AG10803 (cell line): ENCODE results near the gene GPR12.

Experiments used
- DNase-seq: peaks from one replicate; pipeline ENCODE4 v3.0.0; 2010; ENCODE audit warnings: low read depth
- H3K4me3 ChIP-seq: 2 replicates; pipeline ENCODE4 v1.5.1; 2011; ENCODE audit warnings: mild to moderate bottlenecking, low read length, control low read depth
- TF ChIP-seq, protein P1 (sequence below): conservative IDR thresholded peaks from 2 replicates; pipeline ENCODE4 v1.5.1; 2011; ENCODE audit warnings: mild to moderate bottlenecking, low read length, control low read depth, inconsistent platforms

GPR12 gene, protein sequence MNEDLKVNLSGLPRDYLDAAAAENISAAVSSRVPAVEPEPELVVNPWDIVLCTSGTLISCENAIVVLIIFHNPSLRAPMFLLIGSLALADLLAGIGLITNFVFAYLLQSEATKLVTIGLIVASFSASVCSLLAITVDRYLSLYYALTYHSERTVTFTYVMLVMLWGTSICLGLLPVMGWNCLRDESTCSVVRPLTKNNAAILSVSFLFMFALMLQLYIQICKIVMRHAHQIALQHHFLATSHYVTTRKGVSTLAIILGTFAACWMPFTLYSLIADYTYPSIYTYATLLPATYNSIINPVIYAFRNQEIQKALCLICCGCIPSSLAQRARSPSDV

DNA sequence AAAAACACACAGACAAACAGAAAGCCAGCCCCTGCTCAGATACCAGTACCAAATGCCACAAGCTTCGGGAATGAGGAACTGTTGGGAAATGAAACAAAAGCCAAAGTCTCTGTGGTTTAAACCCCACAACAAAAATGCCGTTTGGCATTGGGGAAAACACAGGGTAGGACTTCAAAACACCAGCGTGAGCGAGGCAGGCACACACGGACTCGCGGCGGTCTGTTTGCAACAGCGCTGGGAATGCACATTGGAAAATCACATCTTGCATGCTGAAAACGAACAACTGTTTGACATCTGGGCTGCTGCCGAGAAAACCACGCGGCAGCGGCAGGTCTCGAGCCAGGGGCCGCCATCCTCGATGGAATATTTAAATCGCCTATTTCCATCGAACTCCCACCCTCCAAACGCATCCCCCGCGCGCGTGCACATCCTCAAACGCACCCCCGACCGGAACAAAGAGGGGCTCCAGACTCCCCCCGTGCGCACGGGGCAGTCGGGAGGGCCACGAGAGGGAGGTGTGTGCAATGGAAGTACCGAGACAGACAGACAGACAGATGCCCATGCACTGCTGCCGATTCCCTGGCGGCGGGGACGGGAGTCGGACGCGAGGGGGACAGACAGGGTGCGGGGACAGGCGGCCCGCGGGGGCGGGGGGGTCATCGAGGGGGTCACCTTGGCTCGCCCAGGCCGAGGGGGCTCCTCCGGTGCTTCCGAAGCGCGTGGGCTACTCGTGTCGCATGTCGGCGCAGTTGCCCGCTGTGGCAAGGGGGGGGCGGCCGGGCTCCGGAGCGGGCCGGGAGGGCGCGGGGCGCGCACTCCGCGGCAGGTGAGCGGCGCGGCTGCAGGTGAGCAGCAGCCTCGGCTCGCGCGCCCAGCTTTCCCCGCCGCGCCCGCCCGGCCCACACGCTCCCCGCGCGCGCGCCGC, at the start of gene GPR12:
GPR12 (minus strand) TSS at position 880 of the 925 bp plus-strand sequence. CDS start 959 bp downstream, outside the sequence.
- TF ChIP-seq, protein P1, sequence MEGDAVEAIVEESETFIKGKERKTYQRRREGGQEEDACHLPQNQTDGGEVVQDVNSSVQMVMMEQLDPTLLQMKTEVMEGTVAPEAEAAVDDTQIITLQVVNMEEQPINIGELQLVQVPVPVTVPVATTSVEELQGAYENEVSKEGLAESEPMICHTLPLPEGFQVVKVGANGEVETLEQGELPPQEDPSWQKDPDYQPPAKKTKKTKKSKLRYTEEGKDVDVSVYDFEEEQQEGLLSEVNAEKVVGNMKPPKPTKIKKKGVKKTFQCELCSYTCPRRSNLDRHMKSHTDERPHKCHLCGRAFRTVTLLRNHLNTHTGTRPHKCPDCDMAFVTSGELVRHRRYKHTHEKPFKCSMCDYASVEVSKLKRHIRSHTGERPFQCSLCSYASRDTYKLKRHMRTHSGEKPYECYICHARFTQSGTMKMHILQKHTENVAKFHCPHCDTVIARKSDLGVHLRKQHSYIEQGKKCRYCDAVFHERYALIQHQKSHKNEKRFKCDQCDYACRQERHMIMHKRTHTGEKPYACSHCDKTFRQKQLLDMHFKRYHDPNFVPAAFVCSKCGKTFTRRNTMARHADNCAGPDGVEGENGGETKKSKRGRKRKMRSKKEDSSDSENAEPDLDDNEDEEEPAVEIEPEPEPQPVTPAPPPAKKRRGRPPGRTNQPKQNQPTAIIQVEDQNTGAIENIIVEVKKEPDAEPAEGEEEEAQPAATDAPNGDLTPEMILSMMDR = no peak
- peak within 1 kb of the TSS; percentile 30 for H3K4me3 ChIP-seq

DNA sequence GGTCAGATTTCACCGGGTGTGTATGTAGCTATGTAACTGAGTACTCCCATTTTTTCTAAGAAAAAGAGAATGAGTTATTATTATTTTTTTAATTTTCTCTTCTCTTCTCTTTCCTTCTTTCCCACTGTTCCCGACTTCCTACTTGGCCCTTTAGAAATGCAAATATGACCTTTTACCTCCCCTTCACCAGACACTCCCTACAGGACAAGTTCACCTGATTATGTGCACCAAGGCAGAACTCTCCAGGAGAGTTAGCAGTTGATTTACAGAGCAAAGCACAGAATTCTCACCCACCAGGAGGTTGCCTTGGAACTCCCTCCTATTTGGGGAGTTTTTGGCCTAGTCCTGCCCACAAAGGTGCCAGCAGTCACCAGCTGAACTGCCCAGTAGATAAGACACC, 49.5 kb upstream of the GPR12 start:
- TF ChIP-seq, protein P1 = no peak
- no peak for DNase-seq
- no peak overlapping the region for H3K4me3 ChIP-seq

More for the DNA sequence above, at the start of gene GPR12:
- peak; percentile 12 for DNase-seq

DNA sequence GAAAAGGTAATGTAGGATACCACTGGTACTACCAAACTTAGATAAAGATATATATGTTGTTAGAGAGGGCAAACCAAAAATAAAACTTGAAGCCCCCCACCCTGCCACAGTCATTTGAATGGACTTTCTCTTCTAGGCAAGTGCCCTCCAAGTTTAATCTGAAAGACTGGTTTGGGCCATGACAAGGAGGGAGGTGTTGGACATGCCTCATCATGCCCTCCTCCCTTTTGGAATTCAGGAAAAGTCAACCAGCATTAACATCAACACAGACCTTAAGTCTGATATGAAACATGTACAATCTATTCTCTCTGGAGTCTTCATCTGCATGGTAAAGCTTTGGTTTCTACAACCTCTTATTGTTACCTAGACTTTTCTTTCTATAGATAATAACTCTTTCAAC, 46.3 kb upstream of the GPR12 start:
- H3K4me3 ChIP-seq = no peak overlapping the region
- TF ChIP-seq, protein P1 = no peak
- DNase-seq = no peak

DNA sequence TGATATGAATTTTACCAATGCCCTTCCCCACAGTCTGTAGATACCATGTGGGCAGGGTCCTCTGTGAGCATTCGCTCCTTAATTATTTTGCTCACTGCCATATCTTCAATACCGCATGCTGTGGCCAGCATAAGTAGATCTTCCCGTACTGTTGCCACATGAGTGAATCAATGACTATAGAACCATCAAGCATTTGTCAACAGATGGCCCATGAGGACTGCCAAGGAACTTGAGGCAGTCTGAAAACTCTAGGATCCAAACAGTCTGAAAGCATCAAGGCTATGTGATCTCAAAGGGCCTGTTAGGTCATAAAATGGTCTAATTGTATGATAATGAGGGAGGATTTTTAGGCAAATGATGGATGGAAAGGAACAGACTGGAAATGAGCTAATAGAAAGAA, 27.4 kb upstream of the GPR12 start:
- TF ChIP-seq, protein P1 = no peak
- no peak for DNase-seq
- no peak overlapping the region for H3K4me3 ChIP-seq

DNA sequence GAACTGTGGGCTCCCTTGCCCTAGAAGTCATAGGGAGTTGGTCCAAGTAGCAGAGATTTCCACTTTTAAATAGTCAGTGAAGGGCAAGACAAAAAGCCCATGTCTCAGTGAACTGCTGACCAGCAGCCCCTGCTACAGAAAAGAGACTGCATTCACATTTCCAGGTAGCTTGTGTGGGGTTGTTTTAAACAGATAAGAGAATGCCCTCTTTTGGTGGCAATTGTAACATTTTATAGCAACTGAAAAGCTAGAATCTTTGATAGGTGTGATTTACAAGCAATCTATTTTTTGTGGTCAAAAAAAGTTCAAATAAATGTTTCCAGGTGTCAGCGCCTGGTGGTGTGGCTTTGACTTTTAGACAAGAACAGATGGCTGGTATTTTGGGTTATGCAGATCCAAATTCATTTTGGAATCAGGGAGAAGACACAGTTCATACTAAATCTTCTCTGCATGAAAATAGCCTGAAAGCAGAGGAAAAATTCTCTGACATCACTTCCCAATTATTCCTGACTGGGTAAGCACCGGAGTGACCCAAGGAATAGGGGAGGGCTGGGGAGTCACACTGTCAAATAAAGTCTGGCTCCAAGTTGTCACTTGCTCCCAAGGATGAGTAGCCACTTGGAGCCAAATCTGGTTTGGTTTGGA, 26.2 kb upstream of the GPR12 start:
- no peak overlapping the region for H3K4me3 ChIP-seq
- DNase-seq = no peak
- TF ChIP-seq, protein P1 = no peak

DNA sequence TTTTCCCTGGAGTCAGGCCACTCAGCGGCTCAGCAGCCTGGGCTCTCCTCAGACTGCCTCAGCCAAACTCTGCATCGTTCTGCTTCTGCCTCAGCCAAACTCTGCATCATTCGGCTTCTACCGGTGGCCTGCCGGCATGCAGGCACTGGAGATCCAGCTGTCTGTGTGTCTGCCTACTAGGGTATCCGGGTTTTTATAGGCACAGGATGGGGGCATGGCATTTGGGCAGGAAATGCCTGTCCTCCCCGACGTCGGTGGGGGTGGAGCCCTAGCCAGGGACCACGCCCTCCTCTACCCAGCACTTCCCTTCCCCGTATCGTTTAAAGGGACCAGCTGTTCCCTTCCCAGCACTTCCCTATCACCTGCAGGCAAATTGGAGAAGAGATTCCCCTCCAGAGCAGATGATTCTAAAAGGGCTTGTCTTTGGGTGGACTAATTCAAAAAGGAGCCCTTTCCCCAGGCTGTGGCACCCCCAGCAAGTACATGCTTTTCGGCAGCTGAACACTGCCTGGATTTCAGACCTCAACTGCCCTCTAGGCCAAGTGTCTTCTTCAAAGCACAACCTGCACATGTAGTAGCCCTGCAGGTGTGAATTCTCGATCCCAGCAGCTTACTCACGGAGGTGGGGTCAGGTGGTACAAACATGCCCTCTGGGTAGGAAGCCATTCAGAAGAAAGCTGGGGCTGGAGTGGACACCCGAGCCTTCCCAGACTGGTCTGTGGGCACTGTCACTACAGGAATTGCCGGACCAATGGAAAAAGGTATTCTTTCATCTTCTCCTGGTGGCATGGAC, 25.4 kb upstream of the GPR12 start:
- TF ChIP-seq, protein P1 = no peak
- no peak overlapping the region for H3K4me3 ChIP-seq
- peak; percentile 1 for DNase-seq
